ENCODE results near the gene DNAJC22.
"Not testable (repeated sequence)": the region's sequence is repeated elsewhere in the genome, so short reads cannot be mapped to it uniquely, and the experiment has no call there.

The DNAJC22 gene

DNA sequence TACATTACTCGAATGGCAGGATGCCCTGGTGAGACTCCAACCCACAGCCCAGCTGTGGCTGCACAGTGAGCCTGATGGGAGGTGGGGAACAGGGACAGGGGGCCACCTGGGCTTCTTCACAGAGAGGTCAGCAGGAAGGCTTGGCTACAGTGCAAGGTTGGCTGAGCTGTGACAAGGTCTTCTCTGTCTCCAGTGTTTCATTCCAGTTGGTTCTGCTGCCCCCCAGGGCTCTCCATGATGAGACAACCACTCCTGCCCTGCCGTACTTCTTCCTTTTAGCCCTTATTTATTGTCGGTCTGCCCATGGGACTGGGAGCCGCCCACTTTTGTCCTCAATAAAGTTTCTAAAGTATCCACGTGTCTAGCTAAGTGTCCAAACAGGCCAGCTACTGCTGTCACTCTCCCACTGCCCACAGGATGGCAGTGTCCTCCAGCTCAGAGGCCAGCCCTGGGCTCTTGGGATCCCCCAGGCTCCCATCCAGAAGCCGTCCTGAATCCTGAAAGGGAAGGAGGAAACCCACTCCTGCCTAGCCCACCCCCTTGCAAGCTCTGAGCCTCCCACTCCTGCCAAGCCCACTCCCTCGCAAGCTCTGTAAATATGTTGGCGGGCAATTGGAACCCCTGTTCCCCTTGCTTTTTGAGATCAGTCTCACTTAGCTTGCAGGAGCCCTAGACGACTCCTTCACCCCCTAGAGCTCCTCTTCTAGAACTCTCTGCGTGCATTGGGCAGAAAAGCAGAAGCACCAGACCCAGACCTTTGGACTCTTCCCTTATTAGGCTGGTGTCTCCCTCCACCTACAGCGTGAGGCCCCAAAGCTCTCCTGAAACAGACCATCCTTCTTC lies 15.1 kb upstream of the DNAJC22 start:
- DNase-seq = peak; percentile 57 to 74 (median 70)

DNA sequence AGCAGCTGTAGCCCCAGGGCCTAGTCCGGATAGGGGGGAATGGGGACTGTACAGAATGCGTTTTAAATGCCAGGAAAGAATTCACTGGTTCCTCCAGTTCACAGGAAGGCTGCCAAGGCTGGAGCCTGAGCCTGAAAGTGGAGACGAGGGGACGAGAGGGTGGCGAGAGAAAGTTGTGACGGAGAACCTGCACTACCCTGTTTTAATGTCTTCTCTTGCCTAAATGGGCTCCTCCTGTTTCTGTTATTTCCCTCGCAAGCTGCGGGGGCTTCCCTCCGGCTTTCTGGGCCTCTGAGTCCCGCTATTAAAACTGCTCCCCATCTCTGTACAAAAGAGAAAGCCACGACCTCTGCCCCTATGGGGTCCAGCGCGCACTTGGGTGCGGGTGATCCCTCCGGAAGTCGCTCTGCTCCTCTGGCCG lies 14.2 kb upstream of the DNAJC22 start:
- DNase-seq = no peak

DNA sequence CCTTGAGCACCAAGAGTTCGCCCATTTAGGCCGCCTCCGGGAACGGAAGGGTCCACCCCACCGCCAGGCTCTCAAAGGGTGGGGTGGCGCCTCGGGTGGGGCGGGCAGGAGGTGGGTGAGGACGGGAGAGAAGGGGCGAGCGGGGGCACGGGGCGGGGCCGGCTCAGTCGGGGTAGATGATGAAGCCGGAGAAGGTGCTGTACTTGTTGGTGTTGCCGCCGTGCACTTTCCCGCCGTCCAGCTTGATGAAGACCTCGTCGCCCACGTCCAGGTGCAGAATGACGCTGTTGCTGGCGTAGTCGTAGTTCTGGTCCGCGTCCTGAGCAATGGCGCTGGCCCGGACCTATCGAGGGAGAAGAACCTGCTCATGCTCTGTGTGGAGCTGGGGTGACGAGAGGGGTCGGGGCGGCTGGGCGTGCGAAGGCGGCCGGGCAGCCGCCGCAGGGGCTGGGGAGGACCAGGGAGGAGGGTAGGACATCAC lies 13.8 kb upstream of the DNAJC22 start:
- DNase-seq = no peak

DNA sequence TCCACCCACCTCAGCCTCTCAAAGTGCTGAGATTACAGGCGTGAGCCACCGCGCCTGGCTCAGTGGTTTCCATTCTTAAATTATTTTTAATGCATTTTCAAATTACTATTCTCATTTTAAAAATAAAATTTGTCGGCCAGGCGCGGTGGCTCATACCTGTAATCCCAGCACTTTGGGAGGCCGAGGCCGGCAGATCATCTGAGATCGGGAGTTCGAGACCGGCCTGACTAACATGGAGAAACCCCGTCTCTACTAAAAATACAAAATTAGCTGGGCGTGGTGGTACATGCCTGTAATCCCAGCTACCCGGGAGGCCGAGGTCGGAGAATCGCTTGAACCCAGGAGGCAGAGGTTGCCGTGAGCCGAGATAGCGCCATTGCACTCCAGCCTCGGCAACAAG lies 12.9 kb upstream of the DNAJC22 start:
- not testable (repeated sequence) for DNase-seq

DNA sequence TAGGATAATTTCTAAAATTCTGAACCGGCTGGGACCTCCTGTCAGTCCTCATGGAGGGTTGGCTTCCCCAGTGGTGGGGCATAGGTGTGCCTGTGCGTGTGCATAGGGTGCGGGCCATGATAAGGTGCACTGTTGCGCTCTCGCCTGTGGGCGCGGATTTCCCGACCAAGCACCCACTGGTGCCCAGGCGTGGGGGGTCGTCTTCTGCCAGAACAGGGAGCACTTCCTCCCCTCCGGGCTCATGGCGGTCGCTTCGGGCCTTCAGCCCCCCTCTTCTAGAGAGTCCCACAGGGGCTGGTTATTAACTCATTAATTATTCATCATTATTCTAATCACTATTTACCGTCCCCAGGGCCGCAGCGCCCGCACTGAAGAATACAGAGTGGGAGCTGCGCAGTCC lies 12.5 kb upstream of the DNAJC22 start:
- DNase-seq = no peak

DNA sequence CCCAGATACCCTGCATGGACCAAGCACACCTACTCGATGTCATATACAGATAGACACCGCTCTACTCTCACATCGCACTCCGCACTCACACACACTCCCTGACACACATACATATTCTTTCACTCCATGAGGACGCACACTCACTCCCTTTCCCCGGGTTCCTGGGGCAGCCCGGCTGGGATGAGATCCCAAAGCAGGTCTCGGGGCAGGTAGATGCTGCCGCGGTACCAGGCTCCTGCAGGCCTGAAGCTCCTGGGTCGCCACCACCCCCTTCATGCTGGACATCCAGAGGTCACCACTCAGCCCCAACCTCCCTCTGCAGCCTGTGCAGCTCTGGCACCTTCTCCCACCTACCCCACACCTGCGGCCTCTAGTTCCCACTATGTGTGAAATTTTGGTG lies 12.0 kb upstream of the DNAJC22 start:
- no peak for DNase-seq

DNA sequence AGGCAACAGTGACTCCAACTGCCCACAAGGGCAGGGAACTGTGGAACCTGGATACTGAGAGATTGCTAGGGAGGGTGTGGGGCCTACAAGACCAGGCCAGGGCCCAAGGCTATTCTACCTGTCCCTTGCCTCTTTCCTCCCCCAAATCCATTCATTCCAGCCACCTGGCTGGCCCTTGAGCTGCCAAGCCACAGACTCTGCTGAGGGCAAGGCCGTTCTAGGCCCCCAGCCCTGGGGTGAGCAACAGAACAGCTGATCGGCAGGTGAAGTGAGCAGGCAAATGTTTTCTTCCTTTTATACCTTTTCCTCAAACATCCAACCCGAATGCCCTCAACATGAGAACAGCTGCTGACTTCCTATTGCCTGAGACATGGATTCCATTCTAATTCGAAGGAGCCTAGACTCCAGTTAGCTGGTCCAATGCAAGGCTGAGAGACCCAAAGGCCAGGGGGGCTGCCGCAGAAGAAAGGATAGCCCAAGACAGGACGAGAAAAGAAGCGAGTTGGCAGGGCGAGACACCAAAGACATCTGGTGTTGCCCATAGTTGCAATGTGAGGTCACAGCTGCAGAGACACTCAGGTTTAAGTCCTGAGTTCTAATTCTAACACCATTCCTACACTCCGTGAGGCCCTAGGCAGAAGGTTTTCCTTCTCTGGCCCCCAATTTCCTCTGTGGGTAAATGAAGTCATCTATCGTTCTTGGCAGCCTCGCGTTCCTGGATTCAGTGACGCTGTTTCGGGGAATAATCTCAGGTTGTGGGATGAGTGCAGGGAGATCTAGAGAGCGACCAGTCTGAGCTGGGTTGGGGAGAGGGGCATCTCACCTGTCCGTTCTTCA lies 11.4 kb upstream of the DNAJC22 start:
- no peak for DNase-seq

DNA sequence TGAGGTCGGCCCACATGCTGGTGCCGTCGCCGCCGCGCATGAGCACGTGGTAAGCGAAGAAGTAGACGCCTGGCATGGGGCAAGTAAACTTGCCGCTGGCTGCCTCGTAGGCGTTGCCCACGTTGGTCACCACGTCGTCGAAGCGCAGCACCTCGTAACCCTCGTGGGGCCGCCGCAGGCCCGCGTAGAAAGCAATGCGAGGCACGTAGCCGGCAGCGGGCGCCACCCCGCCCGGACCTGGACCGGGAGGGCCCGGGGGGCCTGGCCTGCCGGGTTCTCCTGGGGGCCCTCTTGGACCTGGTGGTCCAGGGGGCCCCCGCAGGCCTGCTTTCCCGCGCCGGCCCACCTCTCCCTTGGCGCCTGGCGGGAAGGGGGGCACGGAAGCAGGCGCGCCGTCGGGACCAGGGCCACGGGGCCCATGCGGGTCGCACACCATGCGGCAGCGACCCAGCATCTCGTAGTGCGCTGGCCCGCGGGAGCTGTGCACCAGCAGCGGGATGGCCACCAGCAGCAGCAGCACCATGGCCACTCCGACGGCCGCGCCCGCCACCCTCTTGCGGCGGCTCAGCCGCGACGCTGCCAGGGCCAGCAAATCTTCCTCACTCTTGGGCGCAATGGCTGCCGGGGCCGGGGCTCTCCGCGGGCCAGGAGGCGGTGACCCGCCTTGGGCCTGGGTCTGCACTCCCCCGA lies 10.6 kb upstream of the DNAJC22 start:
- no peak for DNase-seq

DNA sequence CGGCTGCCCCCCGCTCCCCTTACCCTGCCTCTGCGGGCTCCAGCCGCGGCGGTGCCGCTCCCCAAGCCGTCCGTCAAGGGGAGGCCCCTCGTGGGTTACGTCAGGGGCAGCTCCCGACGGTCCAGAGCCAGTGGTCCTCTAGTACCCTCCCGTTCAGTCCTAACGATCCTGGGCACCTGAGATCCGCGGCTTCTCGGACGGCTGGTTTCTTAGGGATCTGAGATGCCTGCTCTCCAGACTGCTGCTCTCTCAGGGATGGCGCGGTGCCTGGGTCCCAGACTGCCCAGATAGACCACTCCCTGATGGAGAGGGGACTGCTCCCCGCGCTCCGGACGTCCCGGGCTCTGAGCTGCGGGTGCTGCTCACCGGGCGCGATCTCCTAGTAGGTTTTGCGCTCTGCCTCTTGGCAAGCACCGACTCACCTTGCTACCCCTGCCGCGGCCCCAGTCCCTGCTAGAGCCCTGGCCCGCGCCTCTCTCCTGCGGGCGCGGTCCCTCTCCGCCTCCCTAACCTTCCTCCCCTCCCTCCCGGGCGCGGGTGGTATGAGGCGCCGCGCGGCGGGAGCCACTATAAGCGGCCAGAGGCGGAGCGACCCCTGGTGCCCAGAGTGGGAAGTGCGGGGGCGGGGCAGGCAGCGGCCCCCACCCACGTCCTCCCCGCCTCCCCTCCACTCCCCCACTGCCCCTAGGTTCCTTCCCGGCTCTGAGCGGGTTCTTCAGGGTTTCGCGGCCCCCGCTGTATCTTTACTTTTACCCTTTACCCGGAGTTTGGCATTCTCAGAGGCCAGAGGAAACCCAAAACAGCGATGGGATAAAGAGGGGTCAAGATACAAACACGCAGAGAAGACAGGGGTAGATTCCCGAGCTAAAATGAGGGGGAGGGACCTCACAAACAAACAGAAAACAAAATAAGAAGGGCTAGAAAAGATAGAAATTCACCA lies 9.8 kb upstream of the DNAJC22 start, which contains the start of gene C1QL4:
C1QL4 (minus strand) TSS at position 544 of the 940 bp plus-strand sequence. CDS start 711 bp downstream, outside the sequence.
- peak; percentile 73 to 90 (median 84) for DNase-seq

DNA sequence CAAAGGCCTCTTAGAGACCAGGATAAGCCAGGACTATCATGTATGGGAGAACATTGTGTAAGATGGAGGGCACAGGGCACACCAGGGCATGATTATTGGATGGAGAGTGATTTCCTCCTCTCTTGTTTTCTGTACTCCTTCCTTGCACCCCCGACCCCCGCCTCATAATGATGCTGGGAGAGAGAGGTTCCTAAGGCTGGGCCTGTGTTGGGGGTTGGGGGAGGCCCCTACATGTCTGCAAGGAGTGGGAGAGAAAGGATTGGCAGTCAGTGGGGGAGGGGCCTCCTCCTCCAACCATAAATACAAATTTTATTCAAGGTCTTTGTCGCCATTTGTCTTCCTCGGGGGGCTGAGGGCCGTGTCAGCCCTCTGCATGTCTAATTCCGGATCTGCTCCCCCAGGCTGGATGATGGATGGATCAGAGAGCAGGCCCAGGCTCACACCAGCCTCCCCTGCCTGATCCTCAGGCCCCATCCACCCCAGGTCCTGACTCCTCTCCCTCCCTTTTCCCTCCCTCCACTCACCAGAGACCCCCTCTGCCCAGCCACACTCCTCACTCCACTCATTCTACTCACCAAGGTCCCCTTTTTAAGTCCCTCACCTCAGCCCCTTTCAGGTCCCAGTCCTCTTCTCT lies 7.7 kb upstream of the DNAJC22 start:
- no peak for DNase-seq

DNA sequence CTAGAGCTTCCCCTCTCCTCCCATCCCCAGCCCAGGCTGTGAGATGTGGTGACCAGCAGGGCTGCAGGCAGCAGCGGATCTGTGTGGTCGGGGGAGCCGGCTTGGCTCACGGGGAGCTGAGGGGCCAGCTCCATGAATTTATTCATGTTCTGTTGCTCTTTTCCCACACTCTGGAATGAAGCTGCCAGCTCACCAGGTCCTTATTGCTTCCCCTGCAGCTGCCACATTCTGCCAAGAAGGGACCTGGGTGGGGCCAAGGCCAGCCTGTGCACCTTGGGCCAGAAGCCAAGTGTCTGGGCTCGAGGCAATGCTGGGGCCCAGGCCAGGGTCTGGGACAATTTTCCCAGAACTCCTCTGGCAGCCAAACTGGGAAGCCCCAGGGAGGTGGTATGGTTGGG lies 7.2 kb upstream of the DNAJC22 start:
- DNase-seq = no peak

DNA sequence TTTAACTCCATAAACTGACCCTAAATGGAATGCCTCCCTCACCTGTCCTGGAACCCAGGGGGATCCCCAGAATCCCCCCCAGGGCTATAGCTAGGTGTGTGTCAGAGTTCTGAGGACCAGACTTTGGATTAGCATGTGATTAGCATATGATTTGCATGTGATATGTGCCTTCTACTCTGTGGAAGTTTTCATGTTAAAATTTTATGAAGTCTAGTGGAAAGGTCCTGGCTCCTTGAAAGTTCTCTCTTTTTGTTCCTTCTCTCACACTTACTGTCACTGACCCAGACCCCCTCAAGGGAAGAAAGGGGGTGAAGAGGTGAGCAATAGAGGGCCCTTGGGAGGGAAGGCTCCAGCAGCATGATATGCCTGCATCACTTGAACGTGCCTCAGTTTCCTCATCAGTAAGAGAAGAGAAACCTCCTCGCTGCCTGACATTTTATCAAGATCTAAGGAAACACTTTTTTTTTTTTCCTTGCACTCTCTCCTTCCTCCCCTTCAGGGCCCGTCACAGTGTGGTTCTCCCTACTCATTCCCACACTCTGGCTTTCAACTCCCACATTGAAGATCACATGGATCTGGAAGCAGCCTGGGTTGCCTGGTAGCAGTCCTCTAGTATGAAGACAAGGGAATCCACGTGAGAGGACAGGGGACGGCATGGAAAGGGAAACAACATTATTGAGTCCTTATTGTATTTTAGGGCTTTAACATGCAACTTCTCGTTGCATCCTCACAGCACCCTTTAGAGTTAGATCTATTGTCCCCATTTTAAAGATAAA lies 6.4 kb upstream of the DNAJC22 start:
- no peak for DNase-seq

DNA sequence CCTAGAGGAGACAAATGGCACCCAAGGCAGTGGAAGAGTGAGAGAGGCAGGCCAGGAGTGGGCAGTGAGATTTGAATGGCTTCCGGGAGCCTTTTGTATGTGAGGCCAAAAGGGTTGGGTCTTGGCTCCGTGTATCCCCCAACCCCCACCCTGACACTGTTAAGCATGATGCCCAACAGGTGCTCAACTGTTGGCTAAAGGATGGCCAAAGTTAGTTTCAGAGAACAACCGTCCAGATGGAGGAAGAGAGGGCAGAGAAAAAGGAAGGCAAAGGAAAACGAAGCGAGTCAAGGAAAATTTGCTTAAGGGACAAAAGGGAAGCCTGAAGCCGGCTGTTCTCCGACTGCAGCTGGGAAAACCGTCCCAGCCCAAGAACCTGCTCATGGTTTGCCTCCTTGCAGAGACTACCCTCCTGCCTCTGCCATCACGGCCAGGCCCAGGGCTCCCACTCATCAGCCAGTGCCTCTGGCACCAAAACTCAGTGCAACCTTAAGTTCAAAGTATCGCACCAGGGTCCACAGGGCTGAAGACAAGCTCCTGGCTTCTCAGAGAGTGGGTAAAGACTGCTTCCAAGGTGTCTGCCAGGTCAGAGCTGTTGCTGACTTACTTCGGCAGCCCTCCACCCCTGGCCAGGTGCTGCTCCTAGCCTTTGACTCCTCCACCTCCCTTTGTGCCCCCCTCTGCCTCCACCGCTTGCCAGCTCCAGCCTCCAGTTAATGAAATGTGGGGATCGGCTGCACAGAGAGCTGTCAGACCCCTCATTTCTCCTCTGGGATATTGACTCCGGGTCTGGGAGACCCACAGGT lies 5.5 kb upstream of the DNAJC22 start:
- DNase-seq = no peak

DNA sequence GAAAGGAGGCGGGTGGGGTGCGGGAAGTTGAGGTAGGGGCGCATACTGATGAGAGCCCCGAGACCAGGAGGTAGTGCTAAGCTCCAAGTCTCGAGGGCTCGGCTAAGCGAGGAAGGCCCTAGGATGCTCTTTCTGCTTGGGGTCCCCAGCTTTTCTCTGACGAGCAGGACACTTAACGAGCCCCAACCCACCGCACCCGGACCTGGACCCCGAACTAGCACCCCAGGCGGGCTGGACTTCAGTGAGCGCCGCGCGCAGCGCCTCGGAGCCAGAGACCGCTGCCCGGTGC lies 5.0 kb upstream of the DNAJC22 start:
- no peak for DNase-seq

DNA sequence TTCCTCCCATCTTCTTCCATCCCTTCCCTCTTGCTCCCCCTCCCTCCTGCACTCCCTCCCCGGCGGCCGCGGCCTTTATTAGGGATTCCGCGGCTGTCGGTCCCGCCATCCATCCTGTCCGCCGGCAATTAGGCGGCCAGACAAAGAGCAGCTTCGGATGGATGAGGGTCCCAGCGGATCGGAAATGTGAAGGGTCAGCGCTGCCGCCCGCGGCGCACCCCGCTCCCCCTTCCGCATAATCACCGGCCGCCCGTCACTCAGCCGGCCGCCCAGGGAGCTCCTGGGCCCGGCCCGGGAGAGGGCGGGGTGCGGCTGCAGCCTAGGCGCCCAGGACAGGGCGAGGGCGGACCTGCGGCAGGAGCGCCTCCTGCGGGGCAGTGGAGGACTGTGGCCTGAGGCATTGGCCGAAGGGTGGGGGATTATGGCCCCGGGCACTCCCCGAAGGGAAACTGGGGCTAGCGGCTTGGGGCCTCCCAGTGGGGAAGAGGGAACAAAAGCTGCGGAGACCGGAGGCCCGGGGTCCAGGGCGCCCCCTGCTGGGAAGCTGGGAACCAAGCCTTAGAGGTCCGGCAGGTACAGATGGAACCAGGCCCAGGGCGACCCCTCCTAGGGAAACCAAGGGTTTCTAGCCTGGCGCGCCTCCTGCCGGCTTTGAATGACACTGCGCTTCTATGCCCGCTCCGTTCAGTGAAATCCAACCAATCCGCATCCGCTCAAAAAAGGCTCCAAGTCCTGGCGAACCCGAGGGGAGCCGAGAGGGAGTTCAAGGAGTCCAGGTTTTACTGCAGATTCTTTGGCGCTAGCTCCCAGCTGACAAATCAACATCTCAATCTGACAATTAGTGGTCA lies 4.4 kb upstream of the DNAJC22 start:
- DNase-seq = peak; percentile 78 to 90 (median 82)

DNA sequence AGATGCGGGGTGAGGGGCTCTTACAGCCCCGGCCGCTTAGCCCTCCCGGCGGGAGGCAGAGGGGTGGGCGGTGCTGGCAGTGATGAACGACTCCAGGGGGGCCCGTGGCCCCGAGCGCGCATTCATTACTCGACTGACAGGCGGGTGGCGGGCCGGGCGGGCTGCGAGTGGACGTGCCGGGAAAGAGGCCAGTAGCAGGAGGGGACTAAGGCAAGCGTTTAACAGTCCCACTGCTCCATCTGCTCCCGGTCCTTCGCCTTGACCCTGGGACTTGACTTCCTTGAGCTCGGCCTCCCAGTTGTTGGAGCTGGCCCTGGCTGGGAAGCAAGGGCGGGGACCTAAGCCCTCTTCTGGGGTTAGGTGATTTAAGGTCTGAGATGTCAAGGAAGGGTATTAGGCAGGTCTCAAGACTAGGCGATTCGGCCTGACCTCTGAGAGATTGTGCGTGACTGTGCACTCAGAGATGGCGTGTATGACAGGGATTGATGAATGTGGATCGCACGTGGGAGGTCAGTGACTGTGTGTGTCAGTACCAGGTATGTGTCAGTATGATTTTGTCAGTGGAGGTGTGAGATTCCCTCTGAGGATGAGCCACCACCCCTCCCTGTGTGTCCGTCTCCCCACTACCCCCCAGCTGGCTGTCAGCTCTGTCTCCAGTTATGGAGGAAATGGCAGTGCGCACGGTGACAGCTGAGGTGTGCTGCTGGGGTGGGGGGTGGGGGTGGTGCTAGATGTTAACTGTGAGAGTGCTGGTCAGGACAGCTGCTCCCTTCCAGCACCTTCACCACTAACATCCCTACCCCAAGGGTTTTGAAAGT lies 3.6 kb upstream of the DNAJC22 start:
- no peak for DNase-seq

DNA sequence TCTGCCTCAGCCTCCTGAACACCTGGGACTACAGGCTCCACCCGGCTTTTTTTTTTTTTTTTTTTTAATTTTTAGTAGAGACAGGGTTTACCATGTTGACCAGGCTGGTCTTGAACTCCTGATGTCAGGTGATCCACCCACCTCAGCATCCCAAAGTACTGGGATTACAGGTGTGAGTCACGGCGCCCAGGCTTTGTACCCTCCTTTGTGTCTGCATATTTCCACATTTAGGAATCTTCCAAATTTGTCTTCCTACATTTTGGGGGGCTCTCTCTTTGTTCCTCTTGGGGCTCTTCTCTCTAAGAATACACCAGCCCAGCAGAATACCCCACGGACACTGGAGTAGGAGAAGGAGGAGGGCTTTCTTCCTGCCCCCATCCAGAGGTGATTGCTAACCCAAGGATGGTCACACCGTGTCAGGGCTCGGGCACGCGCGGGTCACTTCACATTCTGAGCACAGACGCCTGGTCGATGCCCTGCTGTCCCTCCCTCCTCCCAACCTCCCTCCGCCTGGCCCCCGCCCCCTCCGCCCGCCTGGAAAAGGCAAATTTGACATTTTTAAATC lies 2.1 kb upstream of the DNAJC22 start:
- DNase-seq = no peak

Data from suppressor macrophage (primary cell).